ENCODE measurements around the gene NEMP1.

- TF ChIP-seq, protein P1, sequence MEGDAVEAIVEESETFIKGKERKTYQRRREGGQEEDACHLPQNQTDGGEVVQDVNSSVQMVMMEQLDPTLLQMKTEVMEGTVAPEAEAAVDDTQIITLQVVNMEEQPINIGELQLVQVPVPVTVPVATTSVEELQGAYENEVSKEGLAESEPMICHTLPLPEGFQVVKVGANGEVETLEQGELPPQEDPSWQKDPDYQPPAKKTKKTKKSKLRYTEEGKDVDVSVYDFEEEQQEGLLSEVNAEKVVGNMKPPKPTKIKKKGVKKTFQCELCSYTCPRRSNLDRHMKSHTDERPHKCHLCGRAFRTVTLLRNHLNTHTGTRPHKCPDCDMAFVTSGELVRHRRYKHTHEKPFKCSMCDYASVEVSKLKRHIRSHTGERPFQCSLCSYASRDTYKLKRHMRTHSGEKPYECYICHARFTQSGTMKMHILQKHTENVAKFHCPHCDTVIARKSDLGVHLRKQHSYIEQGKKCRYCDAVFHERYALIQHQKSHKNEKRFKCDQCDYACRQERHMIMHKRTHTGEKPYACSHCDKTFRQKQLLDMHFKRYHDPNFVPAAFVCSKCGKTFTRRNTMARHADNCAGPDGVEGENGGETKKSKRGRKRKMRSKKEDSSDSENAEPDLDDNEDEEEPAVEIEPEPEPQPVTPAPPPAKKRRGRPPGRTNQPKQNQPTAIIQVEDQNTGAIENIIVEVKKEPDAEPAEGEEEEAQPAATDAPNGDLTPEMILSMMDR (IDR thresholded peaks at IDR 0.05) = no peak
- no peak for TF ChIP-seq POLR2A (IDR thresholded peaks at IDR 0.05)
Measured at GRCh38 chr12:57093415-57094207, 15.0 kb upstream of the NEMP1 start.

Measured in vagina (tissue), 2 donors.